Transverse colon (tissue), 3 donors: Measurements from ENCODE around the gene CD47.

ENCODE experiments used
- CTCF ChIP-seq, 5 experiments: fragments of 200-600 bp in 3 of 5; fragments of 450-650 bp in 2 of 5; sonication (generic) in 3 of 5; IDR thresholded peaks; 1 replicate in 2 of 5; 2 replicates in 3 of 5; pipeline ENCODE4 v1.5.1; 2016 to 2017; ENCODE audit warnings: antibody characterized with exemption in 5 of 5, inconsistent platforms in 3 of 5, mild to moderate bottlenecking in 2 of 5, moderate library complexity in 1 of 5
- POLR2A ChIP-seq: fragments of 450-650 bp; IDR thresholded peaks from one replicate; pipeline ENCODE4 v1.6.1; 2016; ENCODE audit warnings: antibody characterized with exemption, mild to moderate bottlenecking, moderate library complexity

GRCh38 chr3:108022256-108023150, 68.3 kb downstream of the CD47 start:
- TF ChIP-seq CTCF (IDR thresholded peaks at IDR 0.05) (no peak), POLR2A (no peak)
